GM12865 (cell line): ENCODE measurements around the gene AHCTF1.
"Not testable (repeated sequence)": the region's sequence is repeated elsewhere in the genome, so short reads cannot be mapped to it uniquely, and the experiment has no call there.

Experiments used
- DNase-seq: peaks from one replicate; pipeline ENCODE4 v3.0.0; 2010; ENCODE audit warnings: low read depth
- H3K4me3 ChIP-seq: 2 replicates; pipeline ENCODE4 v1.5.1; 2011; ENCODE audit warnings: mild to moderate bottlenecking, low read depth, low read length, control low read depth
- TF ChIP-seq, protein P1 (sequence below): IDR thresholded peaks from 2 replicates; pipeline ENCODE4 v1.5.1; 2011; ENCODE audit warnings: low read length, control low read depth, low read depth, inconsistent platforms; ENCODE audit not compliant: insufficient read depth; ENCODE audit errors: missing control alignments

Gene AHCTF1

DNA sequence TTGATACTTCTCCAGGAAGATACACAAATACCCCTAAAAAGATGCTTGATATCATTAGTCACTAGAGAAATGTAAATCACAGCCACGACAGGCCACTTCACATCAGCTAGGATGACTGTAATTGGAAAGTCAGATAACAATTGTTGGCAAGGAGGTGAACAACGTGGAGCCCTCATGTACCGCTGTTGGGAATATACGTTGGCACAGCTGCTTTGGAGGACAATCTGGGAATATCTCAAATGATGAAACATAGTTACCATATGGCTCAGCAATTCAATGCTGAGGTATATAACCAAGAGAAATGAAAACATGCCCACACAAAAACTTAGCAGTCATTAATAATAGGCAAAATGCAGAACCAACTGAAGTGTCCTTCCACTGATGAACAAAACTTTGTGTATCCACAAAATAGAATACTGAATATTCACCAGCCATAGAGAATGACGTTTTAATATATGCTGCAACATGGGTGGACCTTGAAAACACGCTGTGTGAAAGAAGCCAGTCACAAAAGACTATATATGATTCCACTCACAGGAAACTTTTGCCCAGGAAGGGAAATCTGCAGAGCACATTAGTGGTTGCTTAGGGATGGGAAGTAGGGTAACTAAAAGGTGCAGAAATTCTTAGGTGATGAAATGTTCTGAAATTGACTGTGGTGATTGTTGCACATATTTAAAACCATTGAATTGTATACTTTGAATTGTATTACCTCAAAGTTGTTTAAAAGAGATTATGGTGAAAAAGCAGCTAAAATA, 95.4 kb downstream of the AHCTF1 start:
- DNase-seq = no peak
- TF ChIP-seq, protein P1, sequence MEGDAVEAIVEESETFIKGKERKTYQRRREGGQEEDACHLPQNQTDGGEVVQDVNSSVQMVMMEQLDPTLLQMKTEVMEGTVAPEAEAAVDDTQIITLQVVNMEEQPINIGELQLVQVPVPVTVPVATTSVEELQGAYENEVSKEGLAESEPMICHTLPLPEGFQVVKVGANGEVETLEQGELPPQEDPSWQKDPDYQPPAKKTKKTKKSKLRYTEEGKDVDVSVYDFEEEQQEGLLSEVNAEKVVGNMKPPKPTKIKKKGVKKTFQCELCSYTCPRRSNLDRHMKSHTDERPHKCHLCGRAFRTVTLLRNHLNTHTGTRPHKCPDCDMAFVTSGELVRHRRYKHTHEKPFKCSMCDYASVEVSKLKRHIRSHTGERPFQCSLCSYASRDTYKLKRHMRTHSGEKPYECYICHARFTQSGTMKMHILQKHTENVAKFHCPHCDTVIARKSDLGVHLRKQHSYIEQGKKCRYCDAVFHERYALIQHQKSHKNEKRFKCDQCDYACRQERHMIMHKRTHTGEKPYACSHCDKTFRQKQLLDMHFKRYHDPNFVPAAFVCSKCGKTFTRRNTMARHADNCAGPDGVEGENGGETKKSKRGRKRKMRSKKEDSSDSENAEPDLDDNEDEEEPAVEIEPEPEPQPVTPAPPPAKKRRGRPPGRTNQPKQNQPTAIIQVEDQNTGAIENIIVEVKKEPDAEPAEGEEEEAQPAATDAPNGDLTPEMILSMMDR = no peak
- no peak overlapping the region for H3K4me3 ChIP-seq

- no peak overlapping the region for H3K4me3 ChIP-seq
- no peak for DNase-seq
- TF ChIP-seq, protein P1 = no peak
Measured at GRCh38 chr1:246831543-246831942, 100.2 kb downstream of the AHCTF1 start.

DNA sequence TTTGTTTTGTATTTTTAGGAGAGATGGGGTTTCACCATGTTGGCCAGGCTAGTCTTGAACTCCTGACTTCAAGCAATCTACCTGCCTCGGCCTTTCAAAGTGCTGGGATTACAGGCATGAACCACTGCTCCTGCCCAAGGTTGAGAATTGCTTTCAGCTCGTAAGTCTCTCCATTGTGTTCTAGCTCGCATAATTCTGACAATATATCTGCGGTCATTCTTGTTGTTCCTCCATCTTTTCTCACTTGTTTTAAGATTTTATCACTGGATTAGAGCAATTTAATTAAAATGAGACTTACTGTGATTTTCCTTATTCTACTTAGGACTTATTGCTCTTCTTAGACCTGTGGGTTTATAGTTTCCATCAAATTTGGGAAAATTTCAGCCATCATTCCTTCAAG, 102.9 kb downstream of the AHCTF1 start:
- TF ChIP-seq, protein P1 = no peak
- DNase-seq = no peak
- no peak overlapping the region for H3K4me3 ChIP-seq

- H3K4me3 ChIP-seq = no peak overlapping the region
- TF ChIP-seq, protein P1 = no peak
- no peak for DNase-seq
Measured at GRCh38 chr1:246827396-246827795, 104.4 kb downstream of the AHCTF1 start.

DNA sequence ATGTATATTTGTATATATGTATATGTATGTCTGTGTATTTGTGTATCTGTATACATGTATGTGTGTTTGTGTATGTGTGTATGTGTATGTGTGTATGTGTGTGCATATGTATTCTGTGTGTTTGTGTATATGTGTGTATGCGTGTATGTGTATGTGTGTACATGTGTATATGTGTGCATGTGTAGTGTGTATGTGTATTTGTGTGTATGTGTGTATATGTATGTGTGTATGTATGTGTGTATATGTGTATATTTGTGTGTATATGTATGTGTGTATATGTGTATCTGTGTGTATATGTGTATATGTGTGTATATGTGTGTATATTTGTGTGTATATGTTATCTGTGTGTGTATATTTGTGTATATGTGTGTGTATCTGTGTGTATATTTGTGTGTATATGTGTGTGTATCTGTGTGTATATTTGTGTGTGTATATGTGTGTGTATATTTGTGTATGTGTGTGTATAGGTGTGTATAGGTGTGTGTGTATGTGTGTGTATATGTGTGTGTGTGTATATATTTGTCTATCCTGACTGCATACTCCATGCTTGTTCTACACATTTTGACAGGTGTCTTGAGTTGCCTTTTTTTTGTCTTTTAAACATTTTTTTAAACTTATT, 106.1 kb downstream of the AHCTF1 start:
- H3K4me3 ChIP-seq = no peak overlapping the region
- TF ChIP-seq, protein P1 = no peak
- DNase-seq = no peak

DNA sequence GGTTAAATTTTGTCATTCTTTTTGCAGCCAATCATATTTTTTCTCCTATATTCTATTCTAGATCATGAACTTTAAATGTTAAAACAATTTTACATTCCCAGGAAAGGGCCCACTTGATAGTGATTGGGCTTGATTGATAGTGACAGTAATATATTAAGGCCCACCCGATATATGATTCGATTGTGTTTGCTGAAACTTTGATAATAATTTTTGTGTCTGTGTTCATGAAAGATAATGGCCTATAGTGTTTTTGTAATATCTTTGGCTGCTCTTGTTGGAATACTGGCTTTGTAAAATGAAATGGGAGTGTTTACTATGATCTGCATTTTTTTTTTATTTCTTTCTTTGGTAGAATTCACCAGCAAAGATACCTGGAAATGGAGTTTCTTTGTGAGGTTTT, 107.2 kb downstream of the AHCTF1 start:
- H3K4me3 ChIP-seq = no peak overlapping the region
- TF ChIP-seq, protein P1 = no peak
- DNase-seq = no peak

GRCh38 chr1:246822154-246822553, 109.6 kb downstream of the AHCTF1 start:
- DNase-seq, H3K4me3 ChIP-seq: not testable (repeated sequence)
